Tibial artery (tissue), 4 donors: ENCODE results near the gene PNPLA1.

Source experiments
- DNase-seq, 2 donors: peaks; one replicate each; pipeline ENCODE4 v3.0.0-alpha.2; 2019
- H3K27ac ChIP-seq, 2 donors: fragments of 200-600 bp; sonication (generic) in 1 of 2; 1 replicate in 1 of 2; 2 replicates in 1 of 2; pipeline ENCODE4 v1.5.1; 2018 to 2019; ENCODE audit warnings: mild to moderate bottlenecking in 1 of 2
- H3K27me3 ChIP-seq, 2 donors: fragments of 200-600 bp; sonication (generic) in 1 of 2; one replicate each; pipeline versions ENCODE4 v1.5.1 to v1.6.0; 2016 to 2019
- H3K36me3 ChIP-seq, 3 donors: fragments of 200-600 bp; sonication (generic) in 2 of 3; one replicate each; pipeline ENCODE4 v1.5.1; 2016 to 2019; ENCODE audit warnings: mild to moderate bottlenecking in 2 of 3
- H3K4me1 ChIP-seq, 4 donors: fragments of 200-600 bp; sonication (generic) in 2 of 4; 1 replicate in 3 of 4; 2 replicates in 1 of 4; pipeline ENCODE4 v1.5.1; 2016 to 2019
- H3K4me3 ChIP-seq, 2 donors: fragments of 200-600 bp; sonication (generic) in 1 of 2; 1 replicate in 1 of 2; 2 replicates in 1 of 2; pipeline ENCODE4 v1.5.1; 2018 to 2019; ENCODE audit warnings: mild to moderate bottlenecking in 2 of 2
- H3K9me3 ChIP-seq, 3 donors: fragments of 200-600 bp; sonication (generic) in 1 of 3; one replicate each; pipeline ENCODE4 v1.5.1; 2016 to 2019
- CTCF ChIP-seq, 2 experiments: fragments of 200-600 bp in 1 of 2; fragments of 450-650 bp in 1 of 2; IDR thresholded peaks; one replicate each; pipeline ENCODE4 v1.5.1; 2017 to 2019; ENCODE audit warnings: antibody characterized with exemption in 2 of 2, mild to moderate bottlenecking in 1 of 2, moderate library complexity in 1 of 2
- intact Hi-C: fragments of 100-400 bp; cut with DNase I; formaldehyde crosslinking; loops from one replicate; pipeline ENCODE4 v1.15.0; 2023; ENCODE audit warnings: low total_unique reads

PNPLA1 gene

DNA sequence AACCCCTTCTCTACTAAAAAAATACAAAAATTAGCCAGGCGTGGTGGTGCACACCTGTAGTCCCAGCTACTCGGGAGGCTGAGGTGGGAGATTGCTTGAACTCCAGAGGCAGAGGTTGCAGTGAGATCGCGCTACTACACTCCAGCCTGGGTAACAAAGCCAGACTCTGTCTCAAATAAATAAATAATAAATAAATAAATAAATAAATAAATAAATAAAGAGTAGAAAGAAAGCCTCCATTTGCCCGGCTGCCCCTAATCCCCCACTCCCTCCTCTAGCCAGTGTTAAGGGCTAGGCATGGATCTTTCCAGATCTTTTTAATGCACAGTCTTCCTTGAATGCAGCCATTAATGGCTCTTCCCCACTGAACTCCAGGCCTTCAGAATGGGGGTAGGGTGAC is 3.2 kb downstream of the PNPLA1 start:
- Histone ChIP-seq H3K4me1 (no peaks in the 10 kb centered on the region), H3K4me3 (no peak overlapping the region), H3K27ac (no peak overlapping the region), H3K36me3 (no peaks in the 10 kb centered on the region), H3K9me3 (no peaks in the 10 kb centered on the region), H3K27me3 (peaks cover 0 to 40% of the 10 kb centered on the region in 2 donors)
- TF ChIP-seq CTCF (IDR thresholded peaks at IDR 0.05): no peak
- intact Hi-C loops: no loop called here
- DNase-seq: no peak

- Histone ChIP-seq H3K27ac (no peak overlapping the region), H3K4me3 (no peak overlapping the region), H3K9me3 (no peaks in the 10 kb centered on the region), H3K4me1 (no peaks in the 10 kb centered on the region), H3K36me3 (no peaks in the 10 kb centered on the region), H3K27me3 (peaks cover 0 to 36% of the 10 kb centered on the region in 2 donors)
- no peak for DNase-seq
- intact Hi-C loops: no loop called here
- TF ChIP-seq CTCF (IDR thresholded peaks at IDR 0.05): no peak
These were observed 4.1 kb downstream of the PNPLA1 start for GRCh38 chr6:36273802-36274514.

DNA sequence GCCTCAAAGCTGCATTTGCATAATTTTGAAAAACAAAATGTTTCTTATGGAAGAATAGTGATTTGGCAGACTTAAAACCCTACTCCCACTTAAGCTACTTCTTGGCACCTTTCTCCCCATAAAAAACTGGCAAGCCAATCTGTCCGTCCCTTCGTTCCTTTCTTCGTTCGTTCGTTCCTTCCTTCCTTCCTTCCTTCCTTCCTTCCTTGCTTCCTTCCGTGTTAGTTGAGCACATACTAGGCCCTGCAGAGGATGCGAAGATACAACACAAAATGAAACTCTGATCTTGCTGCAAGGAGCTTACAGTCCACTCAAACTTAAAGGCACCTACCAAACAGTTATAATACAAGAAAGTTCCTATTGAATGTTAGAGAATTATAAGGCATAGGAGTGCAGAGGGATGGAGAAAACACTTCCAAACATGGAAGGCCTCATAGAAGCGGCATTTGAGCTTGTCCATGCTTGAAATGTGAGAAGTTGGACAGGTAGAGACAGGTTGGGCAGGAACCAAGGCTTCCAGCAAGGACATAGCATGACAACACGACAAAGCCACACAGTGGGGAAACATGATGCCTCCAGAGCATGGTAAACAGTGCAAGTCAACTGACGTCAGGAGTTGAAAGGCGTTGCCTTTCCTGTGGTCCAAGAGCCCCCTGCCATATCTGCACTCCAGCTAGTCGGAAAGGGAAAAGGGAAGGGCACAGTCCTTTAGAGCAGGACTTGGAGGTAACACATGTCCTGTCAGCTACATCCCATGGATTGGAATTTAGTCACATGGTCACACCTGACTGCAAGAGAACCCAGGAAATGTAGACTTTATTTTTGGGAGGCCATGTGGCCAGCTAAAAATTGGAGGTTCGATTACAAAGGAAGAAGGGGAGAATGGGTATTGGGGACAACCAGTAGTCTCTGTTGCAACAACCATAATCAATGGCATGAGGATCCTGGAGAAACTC is 7.0 kb downstream of the PNPLA1 start:
- Histone ChIP-seq H3K27ac (no peak overlapping the region), H3K36me3 (no peaks in the 10 kb centered on the region), H3K4me1 (no peaks in the 10 kb centered on the region), H3K9me3 (no peaks in the 10 kb centered on the region), H3K27me3 (peaks cover 0 to 12% of the 10 kb centered on the region in 2 donors), H3K4me3 (no peak overlapping the region)
- intact Hi-C loops: no loop called here
- DNase-seq: no peak
- TF ChIP-seq CTCF (IDR thresholded peaks at IDR 0.05): no peak

GRCh38 chr6:36277946-36278470 is 8.1 kb downstream of the PNPLA1 start:
- H3K27me3 ChIP-seq: peaks cover 0 to 6% of the 10 kb centered on the region in 2 donors
- no peaks in the 10 kb centered on the region for H3K9me3 ChIP-seq
- H3K36me3 ChIP-seq: no peaks in the 10 kb centered on the region
- H3K4me1 ChIP-seq: no peaks in the 10 kb centered on the region
- H3K4me3 ChIP-seq: no peak overlapping the region
- no peak for DNase-seq
- intact Hi-C loops: no loop called here
- H3K27ac ChIP-seq: no peak overlapping the region
- no peak for TF ChIP-seq CTCF (IDR thresholded peaks at IDR 0.05)

DNA sequence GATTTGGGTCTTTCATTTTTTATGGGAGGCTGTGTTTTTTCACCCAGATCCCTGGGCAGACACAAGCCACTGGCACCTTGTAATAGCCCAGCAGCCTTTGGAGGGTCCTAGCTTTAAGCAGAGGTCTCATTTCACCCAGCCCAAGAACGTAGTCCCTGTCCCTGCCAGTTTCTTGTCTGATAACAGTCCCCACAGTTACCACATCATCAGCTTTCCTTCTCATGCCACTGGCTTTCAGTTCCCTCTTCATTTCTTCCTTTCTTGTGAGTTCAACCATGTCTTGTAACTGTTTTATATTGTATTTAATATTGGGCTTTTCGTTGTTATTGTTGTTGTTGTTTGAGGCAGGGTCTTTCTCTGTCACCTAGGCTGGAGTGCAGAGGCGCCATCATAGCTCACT is 10.6 kb downstream of the PNPLA1 start:
- Histone ChIP-seq H3K27ac (no peak overlapping the region), H3K4me3 (no peak overlapping the region), H3K27me3 (peaks cover 0 to 20% of the 10 kb centered on the region in 2 donors), H3K36me3 (no peaks in the 10 kb centered on the region), H3K9me3 (no peaks in the 10 kb centered on the region), H3K4me1 (no peaks in the 10 kb centered on the region)
- intact Hi-C loops: no loop called here
- DNase-seq: no peak
- no peak for TF ChIP-seq CTCF (IDR thresholded peaks at IDR 0.05)
